ENCODE measurements around the gene LACTBL1. TPM values are rescaled to one million over a fixed set of nuclear protein-coding genes. Genes with fewer than 3 reads are reported as not detected.

Gene LACTBL1
- total and polyA plus RNA-seq, 2 of the 4 experiments (the other 2 are of a cell fraction): not detected

DNA sequence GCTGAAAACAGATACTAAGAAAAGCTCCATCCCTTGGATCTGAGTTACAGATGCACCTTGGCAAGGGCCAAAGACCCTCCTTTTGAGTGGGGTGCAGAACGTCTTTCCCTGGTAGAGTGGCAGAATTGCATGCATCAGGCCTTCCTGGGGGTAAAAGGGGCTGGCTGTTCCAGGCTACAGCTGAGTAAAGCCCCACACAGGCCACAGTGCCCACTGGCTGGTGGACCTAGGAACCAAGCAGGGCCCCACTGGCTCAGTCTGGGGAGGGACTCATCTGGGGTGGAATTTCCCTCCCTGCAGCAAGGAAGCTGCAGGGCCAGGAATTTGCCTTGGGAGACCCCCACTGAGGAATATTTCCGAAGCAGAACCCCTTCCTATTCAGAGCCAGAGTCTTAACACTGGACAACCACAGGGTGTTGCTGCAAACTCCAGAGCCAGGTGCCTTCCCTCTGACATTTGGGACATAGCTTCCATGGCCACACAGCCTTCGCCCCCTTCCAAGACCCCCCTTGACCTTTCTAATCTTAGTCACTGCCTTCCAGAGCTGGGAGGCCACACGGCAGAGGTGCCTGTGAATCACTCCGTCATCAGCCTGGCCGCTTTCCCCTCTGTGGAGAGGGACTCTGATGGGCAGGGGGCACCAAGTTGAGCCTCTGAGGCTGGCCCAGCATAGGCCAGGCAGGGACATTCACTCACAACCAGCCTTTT, 52.5 kb downstream of the LACTBL1 start:
- Histone ChIP-seq H3K4me3 (ENCODE audit: insufficient read depth, low read depth, low read length) (no peak overlapping the region), H3K4me1 (ENCODE audit: control insufficient read depth, insufficient read depth, low read length) (peaks cover 9% of the 10 kb centered on the region), H4K5ac (ENCODE audit: low read depth, low read length) (no peak overlapping the region), H4K20me1 (ENCODE audit: insufficient read depth, low read length) (no peaks in the 10 kb centered on the region), H3K23ac (ENCODE audit: low read depth, low read length) (no peak overlapping the region), H3K56ac (ENCODE audit: extremely low read depth, insufficient read depth, low read length) (no peak overlapping the region), H2BK20ac (ENCODE audit: low read depth, low read length) (no peak overlapping the region; the same call in 1 of the 2 replicates), H3K9me1 (ENCODE audit: insufficient read depth, low read length) (no peaks in the 10 kb centered on the region; the same call in 1 of the 2 replicates), H3K79me1 (ENCODE audit: low read depth in 1 of 2, low read length in 2 of 2) (no peaks in the 10 kb centered on the region), H4K8ac (ENCODE audit: low read depth in 2 of 2, low read length in 2 of 2) (no peak overlapping the region), H2AFZ (replicated peaks; ENCODE audit: low read length, poor library complexity) (no peak overlapping the region), H3K27ac (ENCODE audit: insufficient read depth, low read length) (no peak overlapping the region), H3K36me3 (ENCODE audit: control insufficient read depth, insufficient read depth, low read length) (peaks cover 4% of the 10 kb centered on the region; the same call in 1 of the 2 replicates), H2BK15ac (ENCODE audit: low read depth, low read length) (no peak overlapping the region), H3K4me2 (ENCODE audit: low read depth, low read length) (no peak overlapping the region), H2BK5ac (ENCODE audit: low read depth, low read length, poor library complexity, severe bottlenecking) (no peak overlapping the region), H2AK5ac (ENCODE audit: low read depth, low read length) (no peak overlapping the region), H3K18ac (ENCODE audit: low read depth, low read length) (no peak overlapping the region), H3K4ac (ENCODE audit: low read depth, low read length) (no peak overlapping the region), H2AK9ac (replicated peaks; ENCODE audit: low read depth, low read length, poor library complexity) (no peak overlapping the region), H2BK120ac (ENCODE audit: low read depth, low read length) (no peak overlapping the region), H3K14ac (replicated peaks; ENCODE audit: low read depth, low read length) (no peak overlapping the region), H3K9ac (ENCODE audit: low read depth, low read length) (no peak overlapping the region), H3K27me3 (ENCODE audit: control insufficient read depth, insufficient read depth, low read length) (peaks cover 3% of the 10 kb centered on the region; the same call in 1 of the 2 replicates), H4K91ac (ENCODE audit: insufficient read depth, low read depth, low read length) (no peak overlapping the region), H3K9me3 (ENCODE audit: control insufficient read depth, insufficient read depth, low read length) (peaks cover 6% of the 10 kb centered on the region; the same call in 1 of the 2 replicates)
- ChIA-PET CTCF (no interaction called here), POLR2A (ENCODE audit: unreplicated experiment) (no interaction called here)
- intact Hi-C loops (cut with micrococcal nuclease): no loop called here
- no peak for TF ChIP-seq NFE2L2 (IDR thresholded peaks at IDR 0.05; ENCODE audit: low read depth, low read length)
- TF ChIP-seq RCOR1 (IDR thresholded peaks at IDR 0.05; ENCODE audit: insufficient replicate concordance, low read length): no peak
- no peak for TF ChIP-seq BHLHE40 (IDR thresholded peaks at IDR 0.05; ENCODE audit: low read depth, low read length)
- TF ChIP-seq, protein P1, sequence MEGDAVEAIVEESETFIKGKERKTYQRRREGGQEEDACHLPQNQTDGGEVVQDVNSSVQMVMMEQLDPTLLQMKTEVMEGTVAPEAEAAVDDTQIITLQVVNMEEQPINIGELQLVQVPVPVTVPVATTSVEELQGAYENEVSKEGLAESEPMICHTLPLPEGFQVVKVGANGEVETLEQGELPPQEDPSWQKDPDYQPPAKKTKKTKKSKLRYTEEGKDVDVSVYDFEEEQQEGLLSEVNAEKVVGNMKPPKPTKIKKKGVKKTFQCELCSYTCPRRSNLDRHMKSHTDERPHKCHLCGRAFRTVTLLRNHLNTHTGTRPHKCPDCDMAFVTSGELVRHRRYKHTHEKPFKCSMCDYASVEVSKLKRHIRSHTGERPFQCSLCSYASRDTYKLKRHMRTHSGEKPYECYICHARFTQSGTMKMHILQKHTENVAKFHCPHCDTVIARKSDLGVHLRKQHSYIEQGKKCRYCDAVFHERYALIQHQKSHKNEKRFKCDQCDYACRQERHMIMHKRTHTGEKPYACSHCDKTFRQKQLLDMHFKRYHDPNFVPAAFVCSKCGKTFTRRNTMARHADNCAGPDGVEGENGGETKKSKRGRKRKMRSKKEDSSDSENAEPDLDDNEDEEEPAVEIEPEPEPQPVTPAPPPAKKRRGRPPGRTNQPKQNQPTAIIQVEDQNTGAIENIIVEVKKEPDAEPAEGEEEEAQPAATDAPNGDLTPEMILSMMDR (conservative IDR thresholded peaks at IDR 0.05; ENCODE audit: low read depth, low read length): no peak
- no peak for TF ChIP-seq MAZ (IDR thresholded peaks at IDR 0.05; ENCODE audit: borderline replicate concordance, low read depth, low read length)
- TF ChIP-seq FOS (IDR thresholded peaks at IDR 0.05; ENCODE audit: low read depth, low read length): no peak
- no peak for TF ChIP-seq MAFK (IDR thresholded peaks at IDR 0.05; ENCODE audit: low read depth, low read length)
- TF ChIP-seq CEBPB (IDR thresholded peaks at IDR 0.05; ENCODE audit: low read depth, low read length): no peak
- no peak for TF ChIP-seq SMC3 (IDR thresholded peaks at IDR 0.05; ENCODE audit: low read depth, low read length)
- TF ChIP-seq POLR2A (IDR thresholded peaks at IDR 0.05; ENCODE audit: low read depth, low read length): no peak
- no peak for TF ChIP-seq RFX5 (IDR thresholded peaks at IDR 0.05; ENCODE audit: low read depth, low read length)
- TF ChIP-seq, protein P2, sequence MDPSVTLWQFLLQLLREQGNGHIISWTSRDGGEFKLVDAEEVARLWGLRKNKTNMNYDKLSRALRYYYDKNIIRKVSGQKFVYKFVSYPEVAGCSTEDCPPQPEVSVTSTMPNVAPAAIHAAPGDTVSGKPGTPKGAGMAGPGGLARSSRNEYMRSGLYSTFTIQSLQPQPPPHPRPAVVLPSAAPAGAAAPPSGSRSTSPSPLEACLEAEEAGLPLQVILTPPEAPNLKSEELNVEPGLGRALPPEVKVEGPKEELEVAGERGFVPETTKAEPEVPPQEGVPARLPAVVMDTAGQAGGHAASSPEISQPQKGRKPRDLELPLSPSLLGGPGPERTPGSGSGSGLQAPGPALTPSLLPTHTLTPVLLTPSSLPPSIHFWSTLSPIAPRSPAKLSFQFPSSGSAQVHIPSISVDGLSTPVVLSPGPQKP (IDR thresholded peaks at IDR 0.05; ENCODE audit: borderline replicate concordance, low read depth, low read length): no peak
- TF ChIP-seq, protein P3, sequence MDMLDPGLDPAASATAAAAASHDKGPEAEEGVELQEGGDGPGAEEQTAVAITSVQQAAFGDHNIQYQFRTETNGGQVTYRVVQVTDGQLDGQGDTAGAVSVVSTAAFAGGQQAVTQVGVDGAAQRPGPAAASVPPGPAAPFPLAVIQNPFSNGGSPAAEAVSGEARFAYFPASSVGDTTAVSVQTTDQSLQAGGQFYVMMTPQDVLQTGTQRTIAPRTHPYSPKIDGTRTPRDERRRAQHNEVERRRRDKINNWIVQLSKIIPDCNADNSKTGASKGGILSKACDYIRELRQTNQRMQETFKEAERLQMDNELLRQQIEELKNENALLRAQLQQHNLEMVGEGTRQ (IDR thresholded peaks at IDR 0.05; ENCODE audit: low read depth, low read length): no peak
- dilution Hi-C loops (cut with HindIII; ENCODE audit: low sequenced_read_pairs, unreplicated experiment): no loop called here
- in situ Hi-C loops (cut with MboI; ENCODE audit: low sequenced_read_pairs): loop anchor here (5.0 kb wide), 1 partner anchor 248 kb away; no protein-coding TSS in a partner anchor
- BruUV-seq (replicated peaks): no TSS peak
- 60% methylated on average over 1 of the region's 6 CpGs; no CpG with 5 or more reads in 1 of the 2 experiments for WGBS, 2 experiments (ENCODE audit: extremely low coverage in 2 of 2, insufficient read length in 1 of 2)
- ATAC-seq (ENCODE audit: low read depth) (no peak), DNase-seq (no peak)
